ENCODE data around the gene TSPAN3. TPM values are rescaled to one million over a fixed set of nuclear protein-coding genes. Genes with fewer than 3 reads are reported as not detected.

The TSPAN3 gene
- polyA plus RNA-seq, 1 donor = 556 TPM

GRCh38 chr15:77069521-77070121 is 1.3 kb downstream of the TSPAN3 start:
- H3K4me1 ChIP-seq (ENCODE audit: control insufficient read depth, insufficient read depth, low read length) = peaks cover 41% of the 10 kb centered on the region
- DNase-seq = peak; percentile 82 to 92

GRCh38 chr15:77068633-77069032 is 2.3 kb downstream of the TSPAN3 start:
- WGBS (ENCODE audit: insufficient coverage, low lambda C conversion rate) = 40% methylated on average over 1 of the region's 7 CpGs
- Histone ChIP-seq H3K27ac (ENCODE audit: low read length) (peak overlapping the region; percentile 98), H3K36me3 (ENCODE audit: control insufficient read depth, insufficient read depth, low read length) (peaks cover 1% of the 10 kb centered on the region), H3K9me3 (ENCODE audit: control insufficient read depth, low read depth, low read length) (no peaks in the 10 kb centered on the region), H3K27me3 (ENCODE audit: control insufficient read depth, insufficient read depth, low read length) (no peaks in the 10 kb centered on the region), H3K4me1 (ENCODE audit: control insufficient read depth, insufficient read depth, low read length) (peaks cover 48% of the 10 kb centered on the region), H3K4me3 (ENCODE audit: low read length) (no peak overlapping the region)
- no peak for DNase-seq

More at GRCh38 chr15:77069521-77070121, 1.3 kb downstream of the TSPAN3 start:
- WGBS (ENCODE audit: insufficient coverage, low lambda C conversion rate) = no CpG with 5 or more reads among the region's 13 CpGs
- H3K9me3 ChIP-seq (ENCODE audit: control insufficient read depth, low read depth, low read length) = no peaks in the 10 kb centered on the region
- no peaks in the 10 kb centered on the region for H3K27me3 ChIP-seq (ENCODE audit: control insufficient read depth, insufficient read depth, low read length)
- H3K27ac ChIP-seq (ENCODE audit: low read length) = peak overlapping the region; percentile 98
- peak overlapping the region; percentile 72 for H3K4me3 ChIP-seq (ENCODE audit: low read length)
- H3K36me3 ChIP-seq (ENCODE audit: control insufficient read depth, insufficient read depth, low read length) = no peaks in the 10 kb centered on the region

- DNase-seq = peak; percentile 54 to 76
- no peaks in the 10 kb centered on the region for H3K27me3 ChIP-seq (ENCODE audit: control insufficient read depth, insufficient read depth, low read length)
- H3K27ac ChIP-seq (ENCODE audit: low read length) = peak overlapping the region; percentile 98
- H3K36me3 ChIP-seq (ENCODE audit: control insufficient read depth, insufficient read depth, low read length) = peaks cover 4% of the 10 kb centered on the region
- peaks cover 51% of the 10 kb centered on the region for H3K4me1 ChIP-seq (ENCODE audit: control insufficient read depth, insufficient read depth, low read length)
- WGBS (ENCODE audit: insufficient coverage, low lambda C conversion rate) = no CpG with 5 or more reads among the region's 3 CpGs
- no peaks in the 10 kb centered on the region for H3K9me3 ChIP-seq (ENCODE audit: control insufficient read depth, low read depth, low read length)
- H3K4me3 ChIP-seq (ENCODE audit: low read length) = no peak overlapping the region
These were observed 3.1 kb downstream of the TSPAN3 start for GRCh38 chr15:77067691-77068367.

DNA sequence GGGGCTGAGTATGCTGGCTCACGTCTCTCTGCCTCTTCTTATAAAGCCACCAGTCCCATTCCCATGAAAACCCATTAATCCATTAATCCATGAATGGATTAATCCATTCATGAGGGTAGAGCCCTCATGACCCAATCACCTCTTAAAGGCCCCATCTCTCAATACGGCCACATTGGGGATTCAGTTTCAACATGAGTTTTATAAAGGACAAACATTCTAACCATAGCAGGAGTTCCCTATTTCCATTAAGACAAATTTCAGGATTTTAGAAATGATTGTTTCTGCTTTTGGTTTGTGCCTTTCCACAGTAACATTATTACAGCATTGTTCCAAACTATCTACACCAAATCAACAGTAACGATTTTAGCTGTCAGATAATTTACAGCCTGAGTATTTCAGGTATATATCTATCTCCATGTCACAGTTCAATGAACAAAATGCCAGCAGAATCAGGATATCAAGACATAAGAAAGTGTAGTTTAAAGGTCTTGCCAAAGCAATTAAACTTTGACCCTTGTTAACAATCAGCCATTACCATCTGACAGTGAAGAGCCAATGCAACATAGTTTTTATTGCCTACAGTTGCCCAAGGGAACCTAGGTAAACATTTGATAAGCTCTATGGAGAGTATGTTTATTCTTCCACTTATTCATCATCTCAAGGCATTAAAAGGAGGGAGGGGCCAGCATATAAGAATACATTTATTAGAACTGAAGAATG is 3.8 kb downstream of the TSPAN3 start:
- Histone ChIP-seq H3K27ac (ENCODE audit: low read length) (peak overlapping the region; percentile 98), H3K4me3 (ENCODE audit: low read length) (no peak overlapping the region), H3K4me1 (ENCODE audit: control insufficient read depth, insufficient read depth, low read length) (peaks cover 51% of the 10 kb centered on the region), H3K9me3 (ENCODE audit: control insufficient read depth, low read depth, low read length) (no peaks in the 10 kb centered on the region), H3K27me3 (ENCODE audit: control insufficient read depth, insufficient read depth, low read length) (no peaks in the 10 kb centered on the region), H3K36me3 (ENCODE audit: control insufficient read depth, insufficient read depth, low read length) (peaks cover 4% of the 10 kb centered on the region)
- DNase-seq = peak; percentile 89 to 97
- WGBS (ENCODE audit: insufficient coverage, low lambda C conversion rate) = no CpG with 5 or more reads among the region's 3 CpGs

DNA sequence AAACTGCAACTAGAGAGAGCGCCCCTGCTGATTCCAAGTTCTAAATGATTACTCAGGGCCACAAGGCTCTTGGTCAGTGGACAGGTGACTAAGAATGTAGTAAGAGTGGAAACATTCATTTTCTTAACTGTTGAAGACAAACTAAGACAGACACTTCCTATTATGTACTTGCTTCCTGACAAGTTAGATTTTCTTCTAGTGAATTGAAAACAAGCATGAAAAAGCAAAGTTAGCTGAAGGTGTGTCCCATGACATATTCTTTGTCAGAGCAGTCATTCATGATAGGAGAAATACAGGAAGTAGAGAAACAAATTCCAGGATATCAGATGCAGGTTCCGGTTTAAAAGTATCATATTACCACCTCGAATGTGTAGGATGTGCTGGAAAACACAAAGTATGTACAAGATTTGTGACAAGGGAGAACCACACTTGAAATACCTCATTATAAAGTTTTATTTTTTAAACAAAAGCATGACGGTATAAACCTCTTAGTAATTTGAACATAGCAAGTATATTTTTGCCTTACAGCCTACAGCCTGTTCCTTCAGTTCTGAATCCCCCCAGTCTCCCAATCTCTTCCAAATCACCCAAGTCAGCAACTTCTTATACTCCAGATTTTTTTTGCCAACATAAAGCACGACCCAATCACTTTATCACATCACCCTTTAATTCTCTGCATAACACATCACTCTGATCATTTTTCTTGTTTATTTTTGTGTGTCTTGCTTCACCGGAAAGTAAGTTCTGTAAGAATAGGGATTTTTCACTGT is 6.2 kb downstream of the TSPAN3 start:
- Histone ChIP-seq H3K27ac (ENCODE audit: low read length) (peak overlapping the region; percentile 68), H3K27me3 (ENCODE audit: control insufficient read depth, insufficient read depth, low read length) (no peaks in the 10 kb centered on the region), H3K4me3 (ENCODE audit: low read length) (no peak overlapping the region), H3K9me3 (ENCODE audit: control insufficient read depth, low read depth, low read length) (no peaks in the 10 kb centered on the region), H3K36me3 (ENCODE audit: control insufficient read depth, insufficient read depth, low read length) (peaks cover 4% of the 10 kb centered on the region), H3K4me1 (ENCODE audit: control insufficient read depth, insufficient read depth, low read length) (peaks cover 62% of the 10 kb centered on the region)
- WGBS (ENCODE audit: insufficient coverage, low lambda C conversion rate) = 46% methylated on average over 3 of the region's 6 CpGs
- peak in 1 of 2 donors; percentile 81 for DNase-seq

DNA sequence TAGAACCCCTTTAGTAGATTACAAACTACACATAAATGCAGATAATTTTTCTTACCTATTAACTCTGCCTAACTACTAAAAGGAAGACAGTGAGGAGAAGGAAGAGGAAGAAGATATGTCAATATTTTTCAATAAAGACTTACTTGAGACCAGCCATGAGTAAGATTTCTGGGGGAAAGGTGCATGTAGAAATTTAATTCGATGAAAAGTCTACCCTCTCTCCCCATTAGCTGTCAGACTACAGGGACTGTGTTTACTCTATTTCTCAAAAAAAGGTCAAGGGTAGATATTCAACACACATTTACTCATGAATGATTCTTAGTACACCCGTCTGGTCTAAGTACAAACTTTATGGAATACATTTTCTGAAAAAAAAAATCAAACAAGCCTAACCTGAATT is 6.8 kb downstream of the TSPAN3 start:
- peaks cover 4% of the 10 kb centered on the region for H3K36me3 ChIP-seq (ENCODE audit: control insufficient read depth, insufficient read depth, low read length)
- H3K4me1 ChIP-seq (ENCODE audit: control insufficient read depth, insufficient read depth, low read length) = peaks cover 63% of the 10 kb centered on the region
- peak overlapping the region; percentile 68 for H3K27ac ChIP-seq (ENCODE audit: low read length)
- H3K9me3 ChIP-seq (ENCODE audit: control insufficient read depth, low read depth, low read length) = no peaks in the 10 kb centered on the region
- H3K27me3 ChIP-seq (ENCODE audit: control insufficient read depth, insufficient read depth, low read length) = no peaks in the 10 kb centered on the region
- DNase-seq = no peak
- no peak overlapping the region for H3K4me3 ChIP-seq (ENCODE audit: low read length)
- WGBS (ENCODE audit: insufficient coverage, low lambda C conversion rate) = no CpG with 5 or more reads among the region's 2 CpGs

- DNase-seq = no peak
- no peaks in the 10 kb centered on the region for H3K9me3 ChIP-seq (ENCODE audit: control insufficient read depth, low read depth, low read length)
- peaks cover 4% of the 10 kb centered on the region for H3K36me3 ChIP-seq (ENCODE audit: control insufficient read depth, insufficient read depth, low read length)
- no peaks in the 10 kb centered on the region for H3K27me3 ChIP-seq (ENCODE audit: control insufficient read depth, insufficient read depth, low read length)
- H3K27ac ChIP-seq (ENCODE audit: low read length) = peak overlapping the region; percentile 68
- H3K4me3 ChIP-seq (ENCODE audit: low read length) = no peak overlapping the region
- H3K4me1 ChIP-seq (ENCODE audit: control insufficient read depth, insufficient read depth, low read length) = peaks cover 61% of the 10 kb centered on the region
These were observed 7.7 kb downstream of the TSPAN3 start for GRCh38 chr15:77063249-77063648.

- peaks cover 51% of the 10 kb centered on the region for H3K4me1 ChIP-seq (ENCODE audit: control insufficient read depth, insufficient read depth, low read length)
- no peaks in the 10 kb centered on the region for H3K27me3 ChIP-seq (ENCODE audit: control insufficient read depth, insufficient read depth, low read length)
- H3K36me3 ChIP-seq (ENCODE audit: control insufficient read depth, insufficient read depth, low read length) = peaks cover 10% of the 10 kb centered on the region
- H3K9me3 ChIP-seq (ENCODE audit: control insufficient read depth, low read depth, low read length) = no peaks in the 10 kb centered on the region
- no peak for DNase-seq
- no peak overlapping the region for H3K4me3 ChIP-seq (ENCODE audit: low read length)
- no peak overlapping the region for H3K27ac ChIP-seq (ENCODE audit: low read length)
These were observed 10.4 kb downstream of the TSPAN3 start for GRCh38 chr15:77060546-77060945.

- WGBS (ENCODE audit: insufficient coverage, low lambda C conversion rate) = 86% methylated on average over 1 of the region's 2 CpGs
- no peak for DNase-seq
- Histone ChIP-seq H3K27me3 (ENCODE audit: control insufficient read depth, insufficient read depth, low read length) (no peaks in the 10 kb centered on the region), H3K9me3 (ENCODE audit: control insufficient read depth, low read depth, low read length) (no peaks in the 10 kb centered on the region), H3K4me3 (ENCODE audit: low read length) (no peak overlapping the region), H3K4me1 (ENCODE audit: control insufficient read depth, insufficient read depth, low read length) (peaks cover 45% of the 10 kb centered on the region), H3K36me3 (ENCODE audit: control insufficient read depth, insufficient read depth, low read length) (peaks cover 13% of the 10 kb centered on the region), H3K27ac (ENCODE audit: low read length) (no peak overlapping the region)
These were observed 11.0 kb downstream of the TSPAN3 start for GRCh38 chr15:77059786-77060361.

- no peak for DNase-seq
- peaks cover 34% of the 10 kb centered on the region for H3K4me1 ChIP-seq (ENCODE audit: control insufficient read depth, insufficient read depth, low read length)
- H3K27me3 ChIP-seq (ENCODE audit: control insufficient read depth, insufficient read depth, low read length) = no peaks in the 10 kb centered on the region
- no CpG with 5 or more reads among the region's 4 CpGs for WGBS (ENCODE audit: insufficient coverage, low lambda C conversion rate)
- H3K27ac ChIP-seq (ENCODE audit: low read length) = no peak overlapping the region
- peaks cover 16% of the 10 kb centered on the region for H3K36me3 ChIP-seq (ENCODE audit: control insufficient read depth, insufficient read depth, low read length)
- no peaks in the 10 kb centered on the region for H3K9me3 ChIP-seq (ENCODE audit: control insufficient read depth, low read depth, low read length)
- no peak overlapping the region for H3K4me3 ChIP-seq (ENCODE audit: low read length)
These were observed 12.4 kb downstream of the TSPAN3 start for GRCh38 chr15:77058468-77058867.

All from large intestine (tissue), 3 donors.